Kasumi-1 (cell line): ENCODE data around the gene PAQR5.
"Not testable (repeated sequence)": the region's sequence is repeated elsewhere in the genome, so short reads cannot be mapped to it uniquely, and the experiment has no call there.

Experiments
- DNase-seq, 2 experiments: peaks; one replicate each; lab custom pipeline; 2025; lab: John Stamatoyannopoulos, UW

The PAQR5 gene

GRCh38 chr15:69293741-69294615, 4.7 kb upstream of the PAQR5 start:
- DNase-seq = no peak

GRCh38 chr15:69296606-69297005, 2.1 kb upstream of the PAQR5 start:
- no peak for DNase-seq

GRCh38 chr15:69297642-69298353, 914 bp upstream of the PAQR5 start:
- DNase-seq = no peak

GRCh38 chr15:69298354-69298696, 387 bp upstream of the PAQR5 start:
- no peak for DNase-seq

- DNase-seq = no peak
Observed at GRCh38 chr15:69299451-69299886, 757 bp downstream of the PAQR5 start.

- no peak for DNase-seq
Observed at GRCh38 chr15:69299943-69300588, 1.4 kb downstream of the PAQR5 start.

- not testable (repeated sequence) for DNase-seq
Observed at GRCh38 chr15:69301101-69301500, 2.4 kb downstream of the PAQR5 start.

- not testable (repeated sequence) for DNase-seq
Observed at GRCh38 chr15:69302087-69302486, 3.4 kb downstream of the PAQR5 start.

GRCh38 chr15:69302929-69303328, 4.2 kb downstream of the PAQR5 start:
- DNase-seq = no peak

- DNase-seq = no peak
Observed at GRCh38 chr15:69303337-69304181, 4.8 kb downstream of the PAQR5 start.

GRCh38 chr15:69304182-69304545, 5.5 kb downstream of the PAQR5 start:
- DNase-seq = no peak

GRCh38 chr15:69305204-69305931, 6.7 kb downstream of the PAQR5 start:
- no peak for DNase-seq

- no peak for DNase-seq
Observed at GRCh38 chr15:69305933-69306568, 7.3 kb downstream of the PAQR5 start.

GRCh38 chr15:69307939-69308338, 9.2 kb downstream of the PAQR5 start:
- DNase-seq = no peak

GRCh38 chr15:69308949-69309348, 10.2 kb downstream of the PAQR5 start:
- no peak for DNase-seq

- DNase-seq = no peak
Observed at GRCh38 chr15:69311319-69311721, 12.6 kb downstream of the PAQR5 start.

- DNase-seq = peak; percentile 27 to 43
Observed at GRCh38 chr15:69313432-69314000, 14.8 kb downstream of the PAQR5 start.

- DNase-seq = no peak
Observed at GRCh38 chr15:69314131-69314530, 15.4 kb downstream of the PAQR5 start.

GRCh38 chr15:69314736-69315135, 16.0 kb downstream of the PAQR5 start:
- DNase-seq = no peak

- DNase-seq = no peak
Observed at GRCh38 chr15:69315402-69316110, 16.8 kb downstream of the PAQR5 start.
